Glutamatergic neuron (in vitro differentiated cells): Measurements from ENCODE around the gene WBP2. TPM values are rescaled to one million over a fixed set of nuclear protein-coding genes. Genes with fewer than 3 reads are reported as not detected.

Source experiments
- DNase-seq: peaks from one replicate; pipeline ENCODE4 v3.0.0; 2022
- H3K27ac Mint-ChIP-seq: one replicate; pipeline ENCODE4 v1.8.0; 2020; ENCODE audit warnings: mild to moderate bottlenecking, mixed read lengths, inconsistent platforms; ENCODE audit not compliant: unreplicated experiment
- H3K27me3 Mint-ChIP-seq: one replicate; pipeline ENCODE4 v1.8.0; 2020; ENCODE audit warnings: mild to moderate bottlenecking, moderate library complexity, mixed read lengths, inconsistent platforms; ENCODE audit not compliant: unreplicated experiment
- H3K36me3 Mint-ChIP-seq: one replicate; pipeline ENCODE4 v1.8.0; 2020; ENCODE audit warnings: mild to moderate bottlenecking, mixed read lengths, inconsistent platforms; ENCODE audit not compliant: unreplicated experiment
- H3K4me1 Mint-ChIP-seq: one replicate; pipeline ENCODE4 v1.8.0; 2020; ENCODE audit warnings: mild to moderate bottlenecking, low read depth, mixed read lengths, inconsistent platforms; ENCODE audit not compliant: unreplicated experiment
- H3K4me3 Mint-ChIP-seq: one replicate; pipeline ENCODE4 v1.8.0; 2020; ENCODE audit warnings: mild to moderate bottlenecking, mixed read lengths, inconsistent platforms; ENCODE audit not compliant: unreplicated experiment
- H3K9me3 Mint-ChIP-seq: one replicate; pipeline ENCODE4 v1.8.0; 2020; ENCODE audit warnings: mild to moderate bottlenecking, moderate library complexity, mixed read lengths, inconsistent platforms; ENCODE audit not compliant: unreplicated experiment
- CTCF ChIP-seq: fragments of 200-600 bp; sonication (generic); IDR thresholded peaks from one replicate; pipeline ENCODE4 v1.5.0; 2021; ENCODE audit not compliant: partially characterized antibody, unreplicated experiment
- total RNA-seq: library from RNA; stranded (reverse); fragmentation: NEBNext Ultra II Directional; extraction: Animal tissue kit (Norgen Biotek cat#: 25700); gene quantifications from one replicate; pipeline ENCODE4 v1.2.1, GENCODE V29; 2021; ENCODE audit not compliant: unreplicated experiment

Gene WBP2
- total RNA-seq, 1 donor from 2014 or later = 111 TPM

- H3K36me3 Mint-ChIP-seq = no peaks in the 10 kb centered on the region
- TF ChIP-seq CTCF = no peak
- H3K27ac Mint-ChIP-seq = no peak overlapping the region
- H3K4me1 Mint-ChIP-seq = peaks cover 7% of the 10 kb centered on the region
- H3K4me3 Mint-ChIP-seq = no peak overlapping the region
- peaks cover 5% of the 10 kb centered on the region for H3K9me3 Mint-ChIP-seq
- no peaks in the 10 kb centered on the region for H3K27me3 Mint-ChIP-seq
- no peak for DNase-seq
These were observed 5.9 kb downstream of the WBP2 start for GRCh38 chr17:75849279-75849646.

- Mint-ChIP-seq H3K27ac (no peak overlapping the region), H3K36me3 (no peaks in the 10 kb centered on the region), H3K4me3 (no peak overlapping the region), H3K9me3 (peaks cover 4% of the 10 kb centered on the region), H3K4me1 (peaks cover 4% of the 10 kb centered on the region), H3K27me3 (no peaks in the 10 kb centered on the region)
- peak; percentile 74 for TF ChIP-seq CTCF
- DNase-seq = peak; percentile 86
These were observed 6.4 kb downstream of the WBP2 start for GRCh38 chr17:75848523-75849278.

- Mint-ChIP-seq H3K9me3 (peaks cover 4% of the 10 kb centered on the region), H3K4me1 (peaks cover 4% of the 10 kb centered on the region), H3K4me3 (no peak overlapping the region), H3K36me3 (no peaks in the 10 kb centered on the region), H3K27me3 (no peaks in the 10 kb centered on the region), H3K27ac (no peak overlapping the region)
- TF ChIP-seq CTCF = no peak
- DNase-seq = no peak
These were observed 7.3 kb downstream of the WBP2 start for GRCh38 chr17:75847614-75848522.

GRCh38 chr17:75846692-75847613, 8.2 kb downstream of the WBP2 start:
- H3K36me3 Mint-ChIP-seq = no peaks in the 10 kb centered on the region
- no peak for TF ChIP-seq CTCF
- peaks cover 4% of the 10 kb centered on the region for H3K9me3 Mint-ChIP-seq
- H3K4me1 Mint-ChIP-seq = peaks cover 4% of the 10 kb centered on the region
- no peak overlapping the region for H3K4me3 Mint-ChIP-seq
- DNase-seq = no peak
- H3K27ac Mint-ChIP-seq = no peak overlapping the region
- no peaks in the 10 kb centered on the region for H3K27me3 Mint-ChIP-seq
